Inflammatory macrophage treated with lipopolysaccharide for 1 hour (primary cell): ENCODE results near the gene KDSR.
"Not testable (repeated sequence)": the region's sequence is repeated elsewhere in the genome, so short reads cannot be mapped to it uniquely, and the experiment has no call there.

Experiments
- DNase-seq, 2 donors: peaks; one replicate each; pipeline ENCODE4 v3.0.0-alpha.2; 2020 to 2022

KDSR gene

DNA sequence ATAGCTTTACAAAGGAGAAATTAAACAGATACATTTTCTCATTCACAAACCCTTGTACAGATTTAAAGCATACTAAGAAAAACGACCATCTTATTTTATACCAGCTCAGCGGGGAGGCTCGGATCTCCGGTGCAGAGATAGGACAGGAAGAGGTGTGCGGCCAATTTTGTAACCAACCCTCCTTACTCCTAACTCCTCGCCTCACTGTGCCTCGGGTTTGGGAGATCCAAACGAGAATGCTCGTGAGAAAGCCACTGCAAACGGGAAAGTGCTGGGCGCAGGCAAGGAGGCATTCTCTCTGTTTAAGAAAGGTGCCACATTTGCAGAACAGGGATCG, 1.2 kb downstream of the KDSR start:
- DNase-seq = no peak

DNA sequence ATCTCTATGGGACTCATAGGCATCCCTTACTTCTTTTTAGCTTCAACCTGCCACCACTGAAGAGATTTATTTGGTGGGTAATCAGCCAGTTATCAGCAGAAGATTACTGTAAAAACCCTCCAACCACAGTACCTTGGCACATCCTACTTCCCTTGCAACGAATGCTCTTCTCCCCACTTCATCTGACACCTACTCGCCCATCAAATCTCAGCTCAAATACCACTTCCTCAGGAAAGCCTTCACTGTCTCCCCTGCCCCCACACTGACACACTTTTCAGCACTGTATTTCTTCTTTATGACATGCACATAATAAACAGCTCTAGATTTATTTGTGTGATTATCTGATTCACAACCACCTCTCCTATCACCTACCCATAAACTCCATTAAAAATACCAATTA, 3.1 kb downstream of the KDSR start:
- DNase-seq = no peak

GRCh38 chr18:63363420-63363819, 3.6 kb downstream of the KDSR start:
- not testable (repeated sequence) for DNase-seq

GRCh38 chr18:63356272-63356896, 10.6 kb downstream of the KDSR start:
- DNase-seq = no peak

GRCh38 chr18:63350230-63350629, 16.8 kb downstream of the KDSR start:
- DNase-seq = no peak

DNA sequence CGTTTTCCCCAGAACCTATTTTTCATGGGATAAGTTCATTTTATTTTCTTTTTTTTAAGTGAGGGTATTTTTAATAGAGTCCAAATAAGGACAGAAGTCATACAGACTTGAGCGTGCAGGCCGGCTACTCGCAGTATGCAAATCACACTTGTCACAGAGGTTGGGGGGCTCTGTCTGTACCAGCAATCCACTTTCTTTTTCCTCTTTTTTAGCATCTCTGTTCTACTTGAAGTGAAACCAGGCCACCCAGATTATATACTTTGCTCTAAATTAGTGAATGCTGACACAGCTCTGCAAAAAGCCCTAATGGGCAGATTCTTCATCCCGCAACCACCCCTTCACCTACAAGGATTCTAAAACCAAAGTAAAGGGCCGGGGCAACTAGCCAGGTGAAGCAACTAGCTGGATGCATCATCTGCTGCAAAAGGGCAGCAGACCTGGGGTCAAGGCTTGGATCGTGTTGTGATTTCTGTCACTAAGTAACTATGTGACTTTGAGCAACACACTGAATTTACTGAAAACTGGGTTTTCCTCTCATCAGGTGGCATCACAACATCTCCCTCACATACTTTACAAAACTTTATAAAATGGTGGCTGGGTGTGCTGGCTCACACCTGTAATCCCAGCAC, 18.4 kb downstream of the KDSR start:
- DNase-seq = no peak

DNA sequence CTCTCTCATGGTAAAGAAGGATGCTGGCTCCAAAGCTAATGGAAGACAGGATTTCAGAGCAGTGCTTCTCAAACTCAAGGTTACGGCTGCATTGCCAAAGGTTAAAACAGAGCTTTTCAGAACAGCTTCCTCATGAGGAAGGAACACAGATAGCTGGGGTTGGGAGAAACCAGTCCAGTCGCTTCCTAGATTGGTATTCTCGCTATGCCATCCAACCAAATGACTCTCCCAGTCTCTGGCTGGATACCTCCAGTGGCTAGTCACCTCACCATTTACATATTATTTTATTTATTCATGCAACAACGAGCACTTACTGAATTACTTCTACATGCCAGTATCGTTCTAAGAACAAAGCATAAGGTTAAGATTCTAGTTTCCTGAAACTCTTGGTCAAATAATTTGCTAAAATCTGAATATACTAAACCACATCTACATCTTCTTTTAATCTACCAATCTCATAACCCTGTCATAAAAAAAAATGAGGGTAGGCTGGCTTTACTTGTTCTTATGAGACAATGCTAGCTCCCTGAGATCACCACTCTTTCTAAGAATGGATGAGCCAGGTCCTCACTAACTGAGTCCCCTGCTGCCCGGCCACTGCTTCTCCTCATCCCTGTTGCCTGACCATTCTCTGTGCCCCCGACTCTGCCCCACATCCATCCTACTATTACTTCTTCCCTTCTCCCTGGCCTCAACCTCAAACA, 20.4 kb downstream of the KDSR start:
- no peak for DNase-seq

GRCh38 chr18:63346031-63346430, 21.0 kb downstream of the KDSR start:
- no peak for DNase-seq

DNA sequence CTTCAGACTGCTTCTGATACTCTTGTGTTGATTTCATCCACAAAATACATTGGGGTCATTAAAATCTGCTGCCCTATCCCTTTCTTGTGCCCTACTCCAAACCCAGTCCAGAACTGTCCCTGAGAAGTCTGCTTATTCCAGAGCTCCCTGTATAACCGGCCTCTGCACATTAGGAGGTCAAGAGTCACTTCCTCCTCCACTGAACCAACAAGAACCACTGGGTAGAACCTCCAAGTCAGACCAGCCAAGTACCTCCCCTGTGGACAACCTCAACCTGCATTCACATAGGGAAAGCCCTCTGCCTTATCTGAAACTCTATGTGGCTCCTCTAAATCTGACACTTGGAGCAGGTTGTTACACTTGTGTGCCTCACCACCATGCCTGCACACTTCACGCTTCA, 22.1 kb downstream of the KDSR start:
- DNase-seq = no peak

- no peak for DNase-seq
These were observed 22.7 kb downstream of the KDSR start for GRCh38 chr18:63344263-63344662.

- DNase-seq = peak; percentile 6 to 11
These were observed 24.8 kb downstream of the KDSR start for GRCh38 chr18:63342206-63342605.

DNA sequence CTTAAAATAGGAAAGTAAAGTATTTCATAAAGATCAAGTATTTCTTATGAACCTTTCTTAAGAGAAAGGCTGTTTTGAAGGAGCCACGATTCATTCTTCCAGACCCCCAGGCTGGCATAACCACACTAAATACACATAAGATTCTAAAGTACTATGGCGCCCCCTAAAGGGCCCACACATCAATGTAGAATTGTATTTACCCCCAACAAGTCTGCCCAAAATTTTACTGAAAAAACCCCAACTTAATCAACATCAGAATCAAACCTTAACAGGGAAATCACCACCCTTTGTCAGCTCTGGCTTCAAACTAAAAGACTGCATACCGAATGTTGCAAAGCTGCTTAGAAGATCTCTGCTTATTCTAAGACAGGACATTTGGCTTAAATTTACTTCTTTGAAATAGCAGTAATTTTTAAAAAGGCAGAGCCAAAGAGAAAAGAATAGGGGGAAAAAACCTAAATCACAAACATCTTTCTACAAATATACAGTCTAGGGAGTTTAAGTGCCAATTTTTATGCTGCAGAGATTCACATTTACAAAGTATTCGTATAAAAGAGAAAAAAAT, 27.0 kb downstream of the KDSR start:
- DNase-seq = peak; percentile 25 to 58

GRCh38 chr18:63336366-63337099, 30.5 kb downstream of the KDSR start:
- DNase-seq = no peak

- no peak for DNase-seq
These were observed 35.9 kb downstream of the KDSR start for GRCh38 chr18:63331105-63331504.

DNA sequence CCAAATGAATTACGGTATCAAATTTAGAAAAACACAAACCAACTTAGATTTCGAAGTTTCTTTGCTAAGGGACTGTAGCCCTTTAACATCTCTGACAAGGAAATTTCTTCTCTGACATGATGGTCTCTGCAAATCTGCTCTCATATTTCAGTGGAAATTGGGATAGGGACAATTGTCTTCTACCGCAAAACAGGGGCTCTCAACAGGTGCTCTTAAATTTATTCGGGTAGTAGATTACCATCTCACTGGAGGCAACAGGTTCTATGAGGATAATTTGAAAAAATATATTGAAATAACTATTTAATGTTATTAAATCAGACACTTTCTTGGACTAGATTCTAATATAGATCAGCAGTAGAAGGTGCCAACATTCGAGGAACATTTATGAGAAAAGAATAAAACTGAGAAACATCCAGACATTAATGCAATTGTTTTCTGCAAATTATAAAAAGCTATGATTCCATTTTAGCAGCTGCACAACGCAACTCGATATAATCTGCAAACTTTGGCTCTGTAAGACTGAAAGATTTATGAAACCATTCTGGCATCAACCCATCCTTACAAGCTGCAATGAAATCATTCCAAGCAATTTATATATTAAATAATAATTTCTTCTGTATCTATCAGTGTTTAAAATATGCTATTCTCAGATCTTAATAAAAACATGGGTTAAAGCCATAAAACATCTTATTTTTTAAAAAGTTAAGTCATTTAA, 37.4 kb downstream of the KDSR start:
- DNase-seq = no peak

DNA sequence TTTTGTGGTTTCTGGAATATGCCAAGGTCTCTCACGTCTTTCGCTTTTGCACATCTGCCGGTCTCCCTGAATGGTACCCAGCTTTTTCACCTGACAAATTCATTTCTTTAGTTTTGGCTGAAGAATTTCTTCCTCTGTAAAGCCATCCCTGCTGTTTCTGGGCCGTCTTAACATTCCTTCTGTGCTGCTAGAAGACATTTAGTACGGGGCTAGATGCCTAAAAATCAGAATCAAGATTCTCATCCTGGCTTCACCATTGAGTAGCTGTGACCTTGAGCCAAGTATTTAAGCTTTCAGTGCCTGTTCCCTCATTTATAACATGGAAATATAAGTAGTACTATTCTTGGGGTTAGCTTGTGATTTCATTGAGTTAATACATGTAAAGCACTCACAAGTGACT, 41.0 kb downstream of the KDSR start:
- no peak for DNase-seq

DNA sequence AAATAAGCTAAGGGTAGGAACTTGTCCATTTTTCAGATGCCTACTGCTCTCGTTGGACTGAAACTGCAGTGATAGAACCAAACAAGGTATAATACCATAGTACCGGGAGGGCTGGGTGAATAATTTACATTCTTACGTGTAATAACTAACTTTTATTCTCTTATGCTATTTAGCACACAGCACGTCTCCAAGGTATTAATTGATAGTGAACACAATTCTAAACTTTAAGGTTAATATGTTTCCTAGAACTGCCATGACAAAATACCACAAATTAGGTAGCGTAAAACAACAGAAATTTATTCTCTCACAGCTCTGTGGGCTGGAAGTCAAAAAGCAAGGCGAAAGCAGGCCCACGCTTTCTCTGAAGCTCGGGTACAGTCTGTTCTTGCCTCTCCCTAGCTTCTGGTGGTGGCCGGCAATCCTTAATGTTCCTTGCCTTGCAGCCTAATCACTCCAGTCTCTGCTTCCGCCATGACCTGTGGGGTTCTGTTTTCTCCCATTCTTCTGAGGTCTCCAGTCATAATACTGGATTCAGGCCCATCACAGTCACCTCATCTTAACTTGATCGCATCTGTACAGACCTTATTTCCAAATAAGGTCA, 41.8 kb downstream of the KDSR start:
- no peak for DNase-seq

DNA sequence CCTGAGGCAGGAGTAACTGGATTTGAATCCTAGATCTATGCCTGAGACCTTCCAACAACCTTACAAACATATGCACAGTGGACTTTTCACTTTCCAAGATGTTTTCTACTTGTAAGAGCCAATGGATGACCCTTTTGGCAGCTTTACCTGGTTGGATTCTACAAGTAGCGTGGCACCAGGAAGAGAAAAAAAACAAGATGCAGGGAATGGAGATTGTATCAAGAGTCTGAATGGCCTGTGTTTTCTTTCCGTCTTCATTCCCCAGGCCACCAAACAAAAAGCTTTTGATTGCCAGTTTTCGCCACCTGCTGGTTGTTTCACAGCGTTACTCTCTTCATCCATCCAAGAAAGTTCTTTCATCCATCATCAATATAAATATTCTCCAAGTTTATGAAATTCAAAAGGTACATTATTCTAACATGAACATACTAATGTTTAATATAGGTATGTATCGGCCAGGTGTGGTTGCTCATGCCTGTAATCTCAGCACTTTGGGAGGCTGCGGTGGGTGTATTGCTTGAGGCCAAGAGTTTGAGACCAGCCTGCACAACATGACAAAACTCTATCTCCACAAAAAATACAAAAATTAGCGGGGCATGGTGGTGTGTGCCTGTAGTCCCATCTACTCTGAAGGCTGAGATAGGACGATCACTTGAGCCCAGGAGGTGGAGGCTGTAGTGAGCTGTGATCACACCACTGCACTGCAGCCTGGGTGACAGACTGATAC, 43.9 kb downstream of the KDSR start:
- peak; percentile 50 to 80 for DNase-seq

GRCh38 chr18:63322206-63322605, 44.8 kb downstream of the KDSR start:
- DNase-seq = peak; percentile 80

GRCh38 chr18:63321291-63321690, 45.7 kb downstream of the KDSR start:
- no peak for DNase-seq

GRCh38 chr18:63320975-63321265, 46.1 kb downstream of the KDSR start:
- no peak for DNase-seq
